SIG-M5 (cell line): Measurements from ENCODE around the gene XAB2.
"Not testable (repeated sequence)": the region's sequence is repeated elsewhere in the genome, so short reads cannot be mapped to it uniquely, and the experiment has no call there.

Experiments
- DNase-seq: peaks from one replicate; lab custom pipeline; 2025; lab: John Stamatoyannopoulos, UW

XAB2 gene

DNA sequence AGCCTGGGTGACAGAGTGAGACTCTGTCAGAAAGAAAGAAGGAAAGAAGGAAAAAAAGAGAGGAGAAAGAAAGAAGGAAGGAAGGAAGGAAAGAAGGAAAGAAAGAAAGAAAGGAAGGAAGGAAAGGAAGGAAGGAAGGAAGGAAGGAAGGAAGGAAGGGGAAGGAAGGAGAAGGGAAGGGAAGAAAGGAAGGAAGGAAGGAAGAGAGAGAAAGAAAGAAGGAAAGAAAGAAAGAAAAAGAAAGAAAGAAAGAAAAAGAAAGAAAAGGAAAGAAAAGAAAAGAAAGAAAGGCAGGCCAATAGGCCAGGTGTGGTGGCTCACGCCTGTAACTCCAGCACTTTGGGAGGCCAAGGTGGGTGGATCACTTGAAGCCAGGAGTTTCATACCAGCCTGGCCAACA, 51.9 kb downstream of the XAB2 start:
- not testable (repeated sequence) for DNase-seq

DNA sequence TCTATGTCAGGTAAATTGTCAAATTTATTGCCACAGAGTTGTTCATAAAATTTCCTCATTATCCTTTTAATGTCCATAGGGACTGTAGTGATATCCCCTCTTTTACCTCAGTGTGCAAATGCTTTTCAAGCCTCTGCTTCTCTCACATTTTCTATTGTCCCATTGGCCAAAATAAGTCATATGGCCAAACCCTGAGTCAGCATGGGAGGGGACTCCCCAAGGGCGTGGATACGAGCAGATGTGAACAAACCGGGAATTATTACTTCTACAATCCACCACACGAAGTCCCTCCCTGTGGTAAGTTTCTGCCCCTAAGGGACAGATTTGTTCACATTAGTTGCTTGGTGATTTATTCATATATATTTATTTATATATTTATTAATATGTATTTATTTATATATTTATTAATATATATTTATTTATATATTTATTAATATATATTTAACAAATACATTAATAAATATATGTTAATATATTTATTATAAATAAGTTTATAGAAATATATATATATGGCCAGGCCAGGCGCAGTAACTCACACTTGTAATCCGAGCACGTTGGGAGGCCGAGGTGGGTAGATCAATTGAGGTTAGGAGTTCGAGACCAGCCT, 53.8 kb downstream of the XAB2 start:
- no peak for DNase-seq

DNA sequence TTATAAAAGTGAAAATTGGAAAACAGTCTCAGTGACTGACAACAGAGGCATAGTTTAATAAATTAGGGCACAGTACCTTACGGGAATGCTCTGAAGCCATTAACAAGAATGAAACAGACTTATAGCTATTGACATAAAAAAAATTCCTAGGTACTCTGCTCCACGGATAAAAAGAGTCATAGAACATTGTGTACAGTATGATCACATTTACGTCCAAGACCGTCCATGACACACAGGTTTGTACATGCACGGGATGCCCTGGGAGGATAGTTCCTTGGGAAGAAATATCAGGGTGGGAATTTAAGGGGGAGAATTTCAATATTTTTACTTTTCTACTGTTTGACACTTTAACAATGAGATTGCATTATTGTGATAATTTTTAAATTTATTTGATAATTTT, 58.6 kb downstream of the XAB2 start:
- no peak for DNase-seq
